ENCODE data around the gene LRTM2.

GRCh38 chr12:1803736-1804135 lies 16.6 kb upstream of the LRTM2 start:
- no peak for TF ChIP-seq CTCF (conservative IDR thresholded peaks at IDR 0.05; ENCODE audit: low read depth, low read length)
- TF ChIP-seq ELK1 (IDR thresholded peaks at IDR 0.05; ENCODE audit: borderline replicate concordance, low read depth, low read length): no peak
- no peak for TF ChIP-seq RAD21 (IDR thresholded peaks at IDR 0.05; ENCODE audit: low read length)
- no peak for TF ChIP-seq POLR2A (IDR thresholded peaks at IDR 0.05; ENCODE audit: low read depth, low read length)
- no peak for TF ChIP-seq FOS (IDR thresholded peaks at IDR 0.05; ENCODE audit: low read depth, low read length)
- TF ChIP-seq RFX5 (IDR thresholded peaks at IDR 0.05; ENCODE audit: low read depth, low read length): no peak
- TF ChIP-seq RCOR1 (IDR thresholded peaks at IDR 0.05; ENCODE audit: insufficient replicate concordance, low read length): no peak

All from IMR-90 (cell line).